GM13977 (cell line): ENCODE measurements around the gene RBM10.

ENCODE experiments used
- DNase-seq: peaks from one replicate; pipeline ENCODE4 v3.0.0; 2012; ENCODE audit warnings: low spot score
- in situ Hi-C: fragments of 300-500 bp; cut with MboI; formaldehyde crosslinking; loops from one replicate; pipeline ENCODE4 v1.12.0; 2022; ENCODE audit warnings: low sequenced_read_pairs, low pct_unique_long_range_greater_than_20kb, mixed read lengths, inconsistent platforms; ENCODE audit not compliant: unreplicated experiment
- TF ChIP-seq, protein P1 (sequence below): IDR thresholded peaks from 2 replicates; pipeline ENCODE4 v1.5.1; 2012; ENCODE audit warnings: mild to moderate bottlenecking, control low read depth; ENCODE audit not compliant: insufficient read depth; ENCODE audit errors: extremely low read depth, missing control alignments

RBM10 gene

DNA sequence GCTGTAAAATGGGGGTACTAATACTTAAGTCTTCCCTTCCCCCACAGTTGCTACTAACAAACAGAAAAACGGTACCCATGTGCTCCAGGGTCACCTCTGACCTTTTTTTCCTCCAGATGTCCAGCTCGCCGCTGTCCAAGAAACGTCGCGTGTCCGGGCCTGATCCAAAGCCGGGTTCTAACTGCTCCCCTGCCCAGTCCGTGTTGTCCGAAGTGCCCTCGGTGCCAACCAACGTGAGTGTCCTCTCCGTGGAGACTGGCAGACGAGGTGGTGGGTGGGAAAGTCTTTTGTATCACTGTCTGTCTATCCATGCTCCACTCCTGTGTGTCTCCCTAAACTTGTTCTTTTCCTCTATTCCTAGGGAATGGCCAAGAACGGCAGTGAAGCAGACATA is 53.7 kb downstream of the RBM10 start:
- TF ChIP-seq, protein P1, sequence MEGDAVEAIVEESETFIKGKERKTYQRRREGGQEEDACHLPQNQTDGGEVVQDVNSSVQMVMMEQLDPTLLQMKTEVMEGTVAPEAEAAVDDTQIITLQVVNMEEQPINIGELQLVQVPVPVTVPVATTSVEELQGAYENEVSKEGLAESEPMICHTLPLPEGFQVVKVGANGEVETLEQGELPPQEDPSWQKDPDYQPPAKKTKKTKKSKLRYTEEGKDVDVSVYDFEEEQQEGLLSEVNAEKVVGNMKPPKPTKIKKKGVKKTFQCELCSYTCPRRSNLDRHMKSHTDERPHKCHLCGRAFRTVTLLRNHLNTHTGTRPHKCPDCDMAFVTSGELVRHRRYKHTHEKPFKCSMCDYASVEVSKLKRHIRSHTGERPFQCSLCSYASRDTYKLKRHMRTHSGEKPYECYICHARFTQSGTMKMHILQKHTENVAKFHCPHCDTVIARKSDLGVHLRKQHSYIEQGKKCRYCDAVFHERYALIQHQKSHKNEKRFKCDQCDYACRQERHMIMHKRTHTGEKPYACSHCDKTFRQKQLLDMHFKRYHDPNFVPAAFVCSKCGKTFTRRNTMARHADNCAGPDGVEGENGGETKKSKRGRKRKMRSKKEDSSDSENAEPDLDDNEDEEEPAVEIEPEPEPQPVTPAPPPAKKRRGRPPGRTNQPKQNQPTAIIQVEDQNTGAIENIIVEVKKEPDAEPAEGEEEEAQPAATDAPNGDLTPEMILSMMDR, result no peak
- in situ Hi-C loops, result loop anchor here (25.0 kb wide), 1 partner anchor 314 kb away; no protein-coding TSS in a partner anchor
- no peak for DNase-seq

DNA sequence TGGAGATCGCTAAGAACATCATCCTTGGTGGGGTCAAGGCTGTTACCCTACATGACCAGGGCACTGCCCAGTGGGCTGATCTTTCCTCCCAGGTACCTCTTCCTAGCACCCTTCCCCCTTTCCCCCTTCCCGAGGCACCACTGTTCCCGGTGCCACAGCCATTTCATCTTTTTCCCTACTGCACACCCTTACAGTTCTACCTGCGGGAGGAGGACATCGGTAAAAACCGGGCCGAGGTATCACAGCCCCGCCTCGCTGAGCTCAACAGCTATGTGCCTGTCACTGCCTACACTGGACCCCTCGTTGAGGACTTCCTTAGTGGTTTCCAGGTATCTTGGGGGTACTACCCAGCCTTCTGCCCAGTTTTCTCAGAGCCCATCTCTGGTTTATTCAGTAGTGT is 54.3 kb downstream of the RBM10 start:
- TF ChIP-seq, protein P1, result no peak
- no peak for DNase-seq
- in situ Hi-C loops, result loop anchor here (25.0 kb wide), 1 partner anchor 313 kb away; no protein-coding TSS in a partner anchor

DNA sequence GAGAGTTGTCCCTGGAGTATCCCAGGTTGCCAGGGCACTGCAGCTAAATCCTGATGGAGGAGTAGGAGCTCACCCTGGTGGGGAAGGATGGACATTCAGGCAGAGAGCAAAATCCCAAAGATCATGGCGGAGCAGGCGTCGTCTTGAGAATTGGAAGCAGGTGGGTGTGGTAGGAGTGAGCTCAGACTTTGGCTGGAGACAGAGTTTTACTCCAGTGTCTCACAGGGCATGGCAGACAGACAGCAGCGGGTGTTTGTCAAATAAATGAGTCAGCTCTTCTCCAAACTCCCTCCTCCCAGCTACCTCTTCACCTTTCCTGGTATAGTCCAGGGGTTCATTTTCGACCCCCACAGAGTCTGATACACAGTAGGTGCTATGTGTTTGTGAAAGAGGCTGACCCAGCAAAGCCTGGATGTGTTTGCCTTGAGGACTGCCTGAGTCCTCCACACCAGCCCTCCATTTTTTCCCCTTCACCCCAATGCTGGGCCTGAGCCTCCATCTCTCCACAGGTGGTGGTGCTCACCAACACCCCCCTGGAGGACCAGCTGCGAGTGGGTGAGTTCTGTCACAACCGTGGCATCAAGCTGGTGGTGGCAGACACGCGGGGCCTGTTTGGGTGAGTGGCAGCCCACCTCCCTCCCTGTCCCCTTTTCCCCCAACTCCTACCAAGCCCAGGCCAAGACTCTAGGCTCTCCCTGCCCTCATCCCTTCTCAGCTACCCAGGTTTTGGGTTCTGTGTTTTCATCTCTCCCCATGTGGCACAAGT is 55.5 kb downstream of the RBM10 start:
- no peak for DNase-seq
- TF ChIP-seq, protein P1, result no peak
- in situ Hi-C loops, result no loop called here

DNA sequence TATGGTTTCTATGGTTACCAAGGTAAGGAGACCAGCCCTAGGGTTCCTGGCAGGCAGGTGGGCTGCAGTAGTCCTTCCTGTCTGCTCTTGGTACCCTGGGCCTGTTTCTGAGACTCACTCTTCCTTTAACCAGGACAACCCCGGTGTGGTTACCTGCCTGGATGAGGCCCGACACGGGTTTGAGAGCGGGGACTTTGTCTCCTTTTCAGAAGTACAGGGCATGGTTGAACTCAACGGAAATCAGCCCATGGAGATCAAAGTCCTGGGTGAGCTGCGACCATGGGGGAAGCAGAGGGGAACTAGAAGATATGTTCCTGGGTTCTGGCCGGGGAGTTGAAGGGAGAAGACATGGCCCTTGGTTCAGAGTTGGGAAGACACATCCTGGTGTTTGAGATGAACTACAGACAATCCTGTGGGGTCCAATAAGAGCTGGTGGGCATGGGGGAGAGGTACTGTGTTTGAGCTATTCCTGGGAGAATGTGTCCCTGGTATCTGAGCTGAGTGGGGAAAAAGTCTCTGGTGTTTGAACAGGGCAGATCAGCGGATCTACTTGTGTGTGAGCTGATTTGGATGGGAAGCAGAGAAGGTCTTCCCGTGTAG is 56.4 kb downstream of the RBM10 start:
- DNase-seq, result no peak
- TF ChIP-seq, protein P1, result no peak
- in situ Hi-C loops, result no loop called here

DNA sequence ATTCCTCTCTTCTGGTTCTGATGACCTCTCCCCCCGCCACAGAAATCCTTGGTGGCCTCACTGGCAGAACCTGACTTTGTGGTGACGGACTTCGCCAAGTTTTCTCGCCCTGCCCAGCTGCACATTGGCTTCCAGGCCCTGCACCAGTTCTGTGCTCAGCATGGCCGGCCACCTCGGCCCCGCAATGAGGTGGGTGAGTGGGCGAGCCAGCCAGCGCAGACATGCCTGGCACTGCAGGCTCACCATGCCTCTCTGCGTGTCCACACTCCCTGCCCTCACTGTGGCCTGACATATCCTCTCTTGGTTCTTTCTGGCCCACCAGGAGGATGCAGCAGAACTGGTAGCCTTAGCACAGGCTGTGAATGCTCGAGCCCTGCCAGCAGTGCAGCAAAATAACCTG is 57.3 kb downstream of the RBM10 start:
- TF ChIP-seq, protein P1, result no peak
- no peak for DNase-seq
- in situ Hi-C loops, result no loop called here

DNA sequence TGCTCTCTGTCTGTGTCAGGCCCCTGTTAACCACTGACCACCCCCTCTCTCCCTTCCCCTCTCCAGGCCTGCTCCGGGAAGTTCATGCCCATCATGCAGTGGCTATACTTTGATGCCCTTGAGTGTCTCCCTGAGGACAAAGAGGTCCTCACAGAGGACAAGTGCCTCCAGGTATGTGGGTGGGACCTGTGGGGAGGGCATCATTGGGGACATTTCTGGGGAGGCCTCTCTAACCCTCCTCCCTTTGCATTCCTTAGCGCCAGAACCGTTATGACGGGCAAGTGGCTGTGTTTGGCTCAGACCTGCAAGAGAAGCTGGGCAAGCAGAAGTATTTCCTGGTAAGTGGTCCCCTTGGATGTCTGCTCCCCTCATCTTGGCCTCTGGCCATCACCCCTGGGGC is 57.9 kb downstream of the RBM10 start:
- in situ Hi-C loops, result no loop called here
- no peak for DNase-seq
- TF ChIP-seq, protein P1, result no peak
